Measurements from ENCODE around the gene AGAP1. TPM values are rescaled to one million over a fixed set of nuclear protein-coding genes. Genes with fewer than 3 reads are reported as not detected.

Gene AGAP1
- total and polyA plus RNA-seq, 2 donors from 2014 or later = 8.1 to 44.5 TPM

DNA sequence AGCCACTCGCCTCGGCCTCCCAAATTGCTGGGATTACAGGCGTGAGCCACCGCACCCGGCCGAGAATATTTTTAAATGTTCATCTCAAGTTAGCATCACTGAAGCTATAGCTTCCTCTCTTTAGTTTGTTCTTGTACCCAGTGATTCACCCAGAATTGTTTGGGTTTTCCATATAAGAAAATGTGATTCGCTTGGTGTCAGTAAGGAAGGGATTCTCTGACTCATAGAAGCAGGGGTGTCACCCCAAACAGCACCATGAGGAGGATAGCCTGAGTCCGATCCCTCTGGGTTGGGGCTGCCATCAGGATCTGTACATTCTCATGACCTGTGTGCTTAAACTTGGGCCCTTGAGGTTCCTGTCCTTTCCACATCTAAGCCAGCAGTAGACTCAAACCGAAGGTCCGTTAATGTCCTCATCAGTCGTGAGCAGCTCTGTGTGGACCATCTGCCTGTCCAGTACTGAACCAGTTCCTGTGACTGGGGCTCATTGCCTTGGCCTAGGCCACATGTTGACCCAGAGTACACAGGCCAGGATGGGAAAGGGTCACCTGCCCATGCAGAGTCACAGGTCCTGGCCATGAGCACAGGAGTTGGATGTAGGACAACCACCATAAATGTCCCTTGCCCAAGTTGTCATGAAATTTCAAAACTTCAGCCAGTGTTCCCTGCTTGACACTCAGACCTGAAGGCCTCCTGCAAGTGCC, 362.5 kb downstream of the AGAP1 start:
- Histone ChIP-seq H3K27me3 (ENCODE audit: control insufficient read depth, insufficient read depth, low read length) (no peaks in the 10 kb centered on the region), H3K4me3 (ENCODE audit: low read length in 3 of 3) (no peak overlapping the region), H3K4me1 (ENCODE audit: control insufficient read depth in 2 of 3, insufficient read depth in 2 of 3, low read depth in 1 of 3, low read length in 3 of 3) (peaks cover 0 to 4% (median 0%) of the 10 kb centered on the region in 3 donors), H3K9ac (ENCODE audit: low read length in 3 of 3) (no peak overlapping the region), H3K9me3 (ENCODE audit: control insufficient read depth in 2 of 3, insufficient read depth in 1 of 3, low read length in 3 of 3) (no peaks in the 10 kb centered on the region), H3K27ac (ENCODE audit: low read depth in 2 of 2, low read length in 2 of 2) (no peak overlapping the region), H3K36me3 (ENCODE audit: control insufficient read depth in 2 of 3, insufficient read depth in 3 of 3, low read length in 3 of 3) (no peaks in the 10 kb centered on the region)
- no peak for FAIRE-seq
- TF ChIP-seq, protein P1, sequence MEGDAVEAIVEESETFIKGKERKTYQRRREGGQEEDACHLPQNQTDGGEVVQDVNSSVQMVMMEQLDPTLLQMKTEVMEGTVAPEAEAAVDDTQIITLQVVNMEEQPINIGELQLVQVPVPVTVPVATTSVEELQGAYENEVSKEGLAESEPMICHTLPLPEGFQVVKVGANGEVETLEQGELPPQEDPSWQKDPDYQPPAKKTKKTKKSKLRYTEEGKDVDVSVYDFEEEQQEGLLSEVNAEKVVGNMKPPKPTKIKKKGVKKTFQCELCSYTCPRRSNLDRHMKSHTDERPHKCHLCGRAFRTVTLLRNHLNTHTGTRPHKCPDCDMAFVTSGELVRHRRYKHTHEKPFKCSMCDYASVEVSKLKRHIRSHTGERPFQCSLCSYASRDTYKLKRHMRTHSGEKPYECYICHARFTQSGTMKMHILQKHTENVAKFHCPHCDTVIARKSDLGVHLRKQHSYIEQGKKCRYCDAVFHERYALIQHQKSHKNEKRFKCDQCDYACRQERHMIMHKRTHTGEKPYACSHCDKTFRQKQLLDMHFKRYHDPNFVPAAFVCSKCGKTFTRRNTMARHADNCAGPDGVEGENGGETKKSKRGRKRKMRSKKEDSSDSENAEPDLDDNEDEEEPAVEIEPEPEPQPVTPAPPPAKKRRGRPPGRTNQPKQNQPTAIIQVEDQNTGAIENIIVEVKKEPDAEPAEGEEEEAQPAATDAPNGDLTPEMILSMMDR (IDR thresholded peaks at IDR 0.05; ENCODE audit: borderline replicate concordance, extremely low read depth, insufficient read depth) = no peak
- DNase-seq = no peak
- intact Hi-C loops (cut with DNase I) = no loop called here

GRCh38 chr2:235857598-235857997, 363.8 kb downstream of the AGAP1 start:
- H3K27me3 ChIP-seq (ENCODE audit: control insufficient read depth, insufficient read depth, low read length) = no peaks in the 10 kb centered on the region
- no peaks in the 10 kb centered on the region for H3K9me3 ChIP-seq (ENCODE audit: control insufficient read depth in 2 of 3, insufficient read depth in 1 of 3, low read length in 3 of 3)
- H3K9ac ChIP-seq (ENCODE audit: low read length in 3 of 3) = no peak overlapping the region
- peaks cover 0 to 4% (median 0%) of the 10 kb centered on the region in 3 donors for H3K4me1 ChIP-seq (ENCODE audit: control insufficient read depth in 2 of 3, insufficient read depth in 2 of 3, low read depth in 1 of 3, low read length in 3 of 3)
- TF ChIP-seq, protein P1 (IDR thresholded peaks at IDR 0.05; ENCODE audit: borderline replicate concordance, extremely low read depth, insufficient read depth) = no peak
- no peaks in the 10 kb centered on the region for H3K36me3 ChIP-seq (ENCODE audit: control insufficient read depth in 2 of 3, insufficient read depth in 3 of 3, low read length in 3 of 3)
- intact Hi-C loops (cut with DNase I) = no loop called here
- no peak overlapping the region for H3K27ac ChIP-seq (ENCODE audit: low read depth in 2 of 2, low read length in 2 of 2)
- DNase-seq (no peak), FAIRE-seq (no peak)
- no peak overlapping the region for H3K4me3 ChIP-seq (ENCODE audit: low read length in 3 of 3)

GRCh38 chr2:235858881-235859280, 365.0 kb downstream of the AGAP1 start:
- FAIRE-seq = no peak
- no peaks in the 10 kb centered on the region for H3K27me3 ChIP-seq (ENCODE audit: control insufficient read depth, insufficient read depth, low read length)
- DNase-seq = no peak
- H3K27ac ChIP-seq (ENCODE audit: low read depth in 2 of 2, low read length in 2 of 2) = no peak overlapping the region
- no peaks in the 10 kb centered on the region for H3K9me3 ChIP-seq (ENCODE audit: control insufficient read depth in 2 of 3, insufficient read depth in 1 of 3, low read length in 3 of 3)
- peaks cover 0 to 2% (median 0%) of the 10 kb centered on the region in 3 donors for H3K36me3 ChIP-seq (ENCODE audit: control insufficient read depth in 2 of 3, insufficient read depth in 3 of 3, low read length in 3 of 3)
- peaks cover 0 to 4% (median 0%) of the 10 kb centered on the region in 3 donors for H3K4me1 ChIP-seq (ENCODE audit: control insufficient read depth in 2 of 3, insufficient read depth in 2 of 3, low read depth in 1 of 3, low read length in 3 of 3)
- no peak overlapping the region for H3K4me3 ChIP-seq (ENCODE audit: low read length in 3 of 3)
- TF ChIP-seq, protein P1 (IDR thresholded peaks at IDR 0.05; ENCODE audit: borderline replicate concordance, extremely low read depth, insufficient read depth) = no peak
- no peak overlapping the region for H3K9ac ChIP-seq (ENCODE audit: low read length in 3 of 3)
- intact Hi-C loops (cut with DNase I) = no loop called here

Data from kidney (tissue), 14 donors.